Body of pancreas (tissue), 4 donors: ENCODE measurements around the gene BICD1.

Source experiments
- POLR2A ChIP-seq, 3 donors: fragments of 450-650 bp; IDR thresholded peaks; one replicate each; pipeline ENCODE4 v1.6.1; 2016; ENCODE audit warnings: antibody characterized with exemption in 3 of 3, mild to moderate bottlenecking in 2 of 3
- TF ChIP-seq, protein P1 (sequence below), 7 experiments: fragments of 450-650 bp in 4 of 7; fragments of 200-600 bp in 3 of 7; sonication (generic) in 3 of 7; IDR thresholded peaks; one replicate each; pipeline ENCODE4 v1.5.1; 2016 to 2019; ENCODE audit warnings: antibody characterized with exemption in 7 of 7

DNA sequence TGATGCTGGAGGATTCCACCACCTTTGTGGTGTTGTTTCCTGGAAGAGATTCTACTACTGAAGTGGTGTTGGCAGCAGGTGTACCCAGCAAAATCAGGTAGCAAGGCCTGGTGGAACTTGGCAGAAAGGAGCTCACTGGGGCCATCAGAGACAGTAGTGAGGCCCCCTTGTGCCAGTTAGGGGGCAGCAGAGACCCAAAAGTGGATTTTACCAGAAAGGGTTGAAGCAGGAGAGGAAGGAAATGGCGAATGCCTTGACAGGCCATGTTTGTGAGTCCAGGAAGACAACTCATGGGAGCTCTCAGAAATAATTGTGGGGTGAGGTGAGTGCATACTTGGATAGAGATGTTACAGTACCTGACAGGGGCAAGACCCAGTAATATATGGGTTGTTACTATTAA, 155.0 kb downstream of the BICD1 start:
- TF ChIP-seq, protein P1, sequence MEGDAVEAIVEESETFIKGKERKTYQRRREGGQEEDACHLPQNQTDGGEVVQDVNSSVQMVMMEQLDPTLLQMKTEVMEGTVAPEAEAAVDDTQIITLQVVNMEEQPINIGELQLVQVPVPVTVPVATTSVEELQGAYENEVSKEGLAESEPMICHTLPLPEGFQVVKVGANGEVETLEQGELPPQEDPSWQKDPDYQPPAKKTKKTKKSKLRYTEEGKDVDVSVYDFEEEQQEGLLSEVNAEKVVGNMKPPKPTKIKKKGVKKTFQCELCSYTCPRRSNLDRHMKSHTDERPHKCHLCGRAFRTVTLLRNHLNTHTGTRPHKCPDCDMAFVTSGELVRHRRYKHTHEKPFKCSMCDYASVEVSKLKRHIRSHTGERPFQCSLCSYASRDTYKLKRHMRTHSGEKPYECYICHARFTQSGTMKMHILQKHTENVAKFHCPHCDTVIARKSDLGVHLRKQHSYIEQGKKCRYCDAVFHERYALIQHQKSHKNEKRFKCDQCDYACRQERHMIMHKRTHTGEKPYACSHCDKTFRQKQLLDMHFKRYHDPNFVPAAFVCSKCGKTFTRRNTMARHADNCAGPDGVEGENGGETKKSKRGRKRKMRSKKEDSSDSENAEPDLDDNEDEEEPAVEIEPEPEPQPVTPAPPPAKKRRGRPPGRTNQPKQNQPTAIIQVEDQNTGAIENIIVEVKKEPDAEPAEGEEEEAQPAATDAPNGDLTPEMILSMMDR (IDR thresholded peaks at IDR 0.05): no peak
- TF ChIP-seq POLR2A (IDR thresholded peaks at IDR 0.05): no peak
